Measurements from ENCODE around the gene CCDC110.

CCDC110 gene

GRCh38 chr4:185412412-185412811 lies 59.1 kb downstream of the CCDC110 start:
- peaks cover 27% of the 10 kb centered on the region for H3K36me3 ChIP-seq (replicated peaks)
- no peaks in the 10 kb centered on the region for H3K27me3 ChIP-seq (replicated peaks)
- no peak overlapping the region for H3K27ac ChIP-seq
- H3K4me3 ChIP-seq (ENCODE audit: low read depth, low read length): no peak overlapping the region
- TF ChIP-seq CTCF (IDR thresholded peaks at IDR 0.05; ENCODE audit: low read depth, low read length, missing control alignments): no peak
- in situ Hi-C loops (cut with HindIII; ENCODE audit: low pct_ligation_motif_present, low sequenced_read_pairs): no loop called here
- no peak for DNase-seq

- TF ChIP-seq CTCF (IDR thresholded peaks at IDR 0.05; ENCODE audit: low read depth, low read length, missing control alignments): no peak
- Histone ChIP-seq H3K27ac (no peak overlapping the region), H3K27me3 (replicated peaks) (no peaks in the 10 kb centered on the region), H3K4me3 (ENCODE audit: low read depth, low read length) (no peak overlapping the region), H3K36me3 (replicated peaks) (peaks cover 22% of the 10 kb centered on the region)
- DNase-seq: no peak
- in situ Hi-C loops (cut with HindIII; ENCODE audit: low pct_ligation_motif_present, low sequenced_read_pairs): no loop called here
Measured at GRCh38 chr4:185411849-185412248, 59.7 kb downstream of the CCDC110 start.

GRCh38 chr4:185408432-185408831 lies 63.1 kb downstream of the CCDC110 start:
- Histone ChIP-seq H3K27ac (no peak overlapping the region), H3K27me3 (replicated peaks) (no peaks in the 10 kb centered on the region), H3K4me3 (ENCODE audit: low read depth, low read length) (no peak overlapping the region), H3K36me3 (replicated peaks) (peaks cover 18% of the 10 kb centered on the region)
- TF ChIP-seq CTCF (IDR thresholded peaks at IDR 0.05; ENCODE audit: low read depth, low read length, missing control alignments): no peak
- DNase-seq: no peak
- in situ Hi-C loops (cut with HindIII; ENCODE audit: low pct_ligation_motif_present, low sequenced_read_pairs): no loop called here

GRCh38 chr4:185405296-185405999 lies 66.1 kb downstream of the CCDC110 start:
- Histone ChIP-seq H3K27me3 (replicated peaks) (no peaks in the 10 kb centered on the region), H3K36me3 (replicated peaks) (peaks cover 10% of the 10 kb centered on the region), H3K27ac (no peak overlapping the region), H3K4me3 (ENCODE audit: low read depth, low read length) (no peak overlapping the region)
- in situ Hi-C loops (cut with HindIII; ENCODE audit: low pct_ligation_motif_present, low sequenced_read_pairs): no loop called here
- no peak for DNase-seq
- TF ChIP-seq CTCF (IDR thresholded peaks at IDR 0.05; ENCODE audit: low read depth, low read length, missing control alignments): no peak

GRCh38 chr4:185404031-185404430 lies 67.5 kb downstream of the CCDC110 start:
- H3K4me3 ChIP-seq (ENCODE audit: low read depth, low read length): no peak overlapping the region
- peaks cover 5% of the 10 kb centered on the region for H3K36me3 ChIP-seq (replicated peaks)
- in situ Hi-C loops (cut with HindIII; ENCODE audit: low pct_ligation_motif_present, low sequenced_read_pairs): no loop called here
- TF ChIP-seq CTCF (IDR thresholded peaks at IDR 0.05; ENCODE audit: low read depth, low read length, missing control alignments): no peak
- no peaks in the 10 kb centered on the region for H3K27me3 ChIP-seq (replicated peaks)
- no peak for DNase-seq
- no peak overlapping the region for H3K27ac ChIP-seq

GRCh38 chr4:185399466-185399865 lies 72.1 kb downstream of the CCDC110 start:
- no peaks in the 10 kb centered on the region for H3K27me3 ChIP-seq (replicated peaks)
- H3K4me3 ChIP-seq (ENCODE audit: low read depth, low read length): no peak overlapping the region
- H3K27ac ChIP-seq: no peak overlapping the region
- no peaks in the 10 kb centered on the region for H3K36me3 ChIP-seq (replicated peaks)
- no peak for TF ChIP-seq CTCF (IDR thresholded peaks at IDR 0.05; ENCODE audit: low read depth, low read length, missing control alignments)
- no peak for DNase-seq
- in situ Hi-C loops (cut with HindIII; ENCODE audit: low pct_ligation_motif_present, low sequenced_read_pairs): no loop called here

All from brain microvascular endothelial cell (primary cell).